Liver (tissue), 9 donors: ENCODE data around the gene IQCH. TPM values are rescaled to one million over a fixed set of nuclear protein-coding genes. Genes with fewer than 3 reads are reported as not detected.

Experiments used
- DNase-seq: peaks from one replicate; pipeline ENCODE4 v3.0.0-alpha.2; 2017; ENCODE audit warnings: low spot score
- H3K27ac ChIP-seq, 2 donors: one replicate each; pipeline ENCODE4 v1.7.0; 2013; ENCODE audit warnings: inconsistent platforms in 2 of 2, low read length in 2 of 2, control low read depth in 1 of 2, low read depth in 1 of 2, mild to moderate bottlenecking in 1 of 2
- H3K27me3 ChIP-seq, 4 donors: one replicate each; pipeline versions ENCODE4 v1.6.1 to v1.7.0; 2013; ENCODE audit warnings: low read length in 3 of 4, inconsistent platforms in 1 of 4, mild to moderate bottlenecking in 1 of 4, moderate library complexity in 1 of 4; ENCODE audit not compliant: control insufficient read depth in 4 of 4, insufficient read depth in 4 of 4
- H3K36me3 ChIP-seq, 4 donors: one replicate each; pipeline versions ENCODE4 v1.6.1 to v1.7.0; 2013; ENCODE audit warnings: low read length in 3 of 4, mild to moderate bottlenecking in 3 of 4, low read depth in 1 of 4, moderate library complexity in 1 of 4; ENCODE audit not compliant: control insufficient read depth in 4 of 4, insufficient read depth in 3 of 4
- H3K4me1 ChIP-seq, 4 donors: one replicate each; pipeline versions ENCODE4 v1.6.1 to v1.7.0; 2013; ENCODE audit warnings: low read length in 3 of 4, mild to moderate bottlenecking in 3 of 4, moderate library complexity in 1 of 4; ENCODE audit not compliant: control insufficient read depth in 4 of 4, insufficient read depth in 4 of 4
- H3K4me3 ChIP-seq, 3 donors: one replicate each; pipeline versions ENCODE4 v1.6.1 to v1.7.0; 2013; ENCODE audit warnings: low read length in 3 of 3, control low read depth in 1 of 3, low read depth in 1 of 3, mild to moderate bottlenecking in 1 of 3
- H3K9ac ChIP-seq, 2 donors: one replicate each; pipeline ENCODE4 v1.7.0; 2013; ENCODE audit warnings: low read length in 2 of 2, mild to moderate bottlenecking in 2 of 2, moderate library complexity in 2 of 2, control low read depth in 1 of 2, low read depth in 1 of 2
- H3K9me3 ChIP-seq, 4 donors: one replicate each; pipeline versions ENCODE4 v1.6.1 to v1.7.0; 2013; ENCODE audit warnings: low read length in 3 of 4; ENCODE audit not compliant: control insufficient read depth in 4 of 4
- ATF3 ChIP-seq: IDR thresholded peaks from 2 replicates; pipeline ENCODE4 v1.6.1; 2016; ENCODE audit warnings: antibody characterized with exemption
- EGR1 ChIP-seq, 2 donors: IDR thresholded peaks; 2 replicates each; pipeline ENCODE4 v1.6.1; 2016 to 2018; ENCODE audit warnings: antibody characterized with exemption in 2 of 2, low read depth in 2 of 2
- FOXA1 ChIP-seq: IDR thresholded peaks from 2 replicates; pipeline ENCODE4 v1.6.1; 2016; ENCODE audit warnings: antibody characterized with exemption
- FOXA2 ChIP-seq: IDR thresholded peaks from 2 replicates; pipeline ENCODE4 v1.6.1; 2016; ENCODE audit warnings: antibody characterized with exemption
- GABPA ChIP-seq, 2 donors: IDR thresholded peaks in 1 of 2; conservative IDR thresholded peaks in 1 of 2; 2 replicates each; pipeline ENCODE4 v1.6.1; 2016; ENCODE audit warnings: antibody characterized with exemption in 2 of 2, mild to moderate bottlenecking in 1 of 2, moderate library complexity in 1 of 2
- HNF4A ChIP-seq, 2 donors: conservative IDR thresholded peaks; 2 replicates each; pipeline ENCODE4 v1.6.1; 2016; ENCODE audit warnings: antibody characterized with exemption in 2 of 2, mild to moderate bottlenecking in 2 of 2
- HNF4G ChIP-seq: IDR thresholded peaks from 2 replicates; pipeline ENCODE4 v1.6.1; 2016; ENCODE audit warnings: antibody characterized with exemption
- JUND ChIP-seq, 2 donors: IDR thresholded peaks; 2 replicates each; pipeline ENCODE4 v1.6.1; 2016; ENCODE audit warnings: antibody characterized with exemption in 2 of 2
- NR2F2 ChIP-seq: IDR thresholded peaks from 2 replicates; pipeline ENCODE4 v1.6.1; 2016; ENCODE audit warnings: antibody characterized with exemption
- RAD21 ChIP-seq, 2 donors: IDR thresholded peaks; 2 replicates each; pipeline ENCODE4 v1.6.1; 2016; ENCODE audit warnings: antibody characterized with exemption in 2 of 2, mild to moderate bottlenecking in 2 of 2
- RXRA ChIP-seq, 2 donors: IDR thresholded peaks; 2 replicates each; pipeline ENCODE4 v1.6.1; 2017 to 2018; ENCODE audit warnings: antibody characterized with exemption in 2 of 2, mild to moderate bottlenecking in 1 of 2
- TAF1 ChIP-seq: conservative IDR thresholded peaks from 2 replicates; pipeline ENCODE4 v1.6.1; 2016; ENCODE audit warnings: antibody characterized with exemption, mild to moderate bottlenecking
- YY1 ChIP-seq: IDR thresholded peaks from 2 replicates; pipeline ENCODE4 v1.6.1; 2016; ENCODE audit warnings: antibody characterized with exemption, mild to moderate bottlenecking
- ZBTB33 ChIP-seq: IDR thresholded peaks from 2 replicates; pipeline ENCODE4 v1.6.1; 2016; ENCODE audit warnings: antibody characterized with exemption
- WGBS: extraction: QIAGEN DNeasy Blood & Tissue Kit; methylation state at CpG from one replicate; pipeline ENCODE4 v1.1.7; 2013; 5-methylcytosine and 5-hydroxymethylcytosine counted together
- polyA plus RNA-seq, 2 donors: library from polyadenylated mRNA; stranded (reverse) in 1 of 2; unstranded in 1 of 2; fragments of 200-250 nt in 1 of 2; fragments of >200 nt in 1 of 2; fragmentation: Nextera tagmentation in 1 of 2; extraction: Ambion mirVana in 1 of 2; gene quantifications; one replicate each; pipeline versions ENCODE4 v1.2.1 to v1.2.3, GENCODE V29; 2013 to 2015
- total RNA-seq, 2 donors: library from RNA; depleted of rRNA; stranded (reverse); fragments of >200 nt; gene quantifications; one replicate each; pipeline ENCODE4 v1.2.3, GENCODE V29; 2014
- TF ChIP-seq, protein P1 (sequence below): fragments of 150-350 bp; IDR thresholded peaks from 2 replicates; pipeline ENCODE4 v1.5.1; 2017; ENCODE audit warnings: improper control_type of control experiment, low read depth, low read length; ENCODE audit not compliant: missing input control
- TF ChIP-seq, protein P2 (sequence below): IDR thresholded peaks from 2 replicates; pipeline ENCODE4 v1.6.1; 2016; ENCODE audit warnings: antibody characterized with exemption
- donor health status: healthy.
- donor health status: healthy.
- donor health status: healthy.
- donor health status: healthy.
- donor health status: healthy.

Gene IQCH
- total and polyA plus RNA-seq, 4 donors: 0.23 to 1.6 (median 0.86) TPM

DNA sequence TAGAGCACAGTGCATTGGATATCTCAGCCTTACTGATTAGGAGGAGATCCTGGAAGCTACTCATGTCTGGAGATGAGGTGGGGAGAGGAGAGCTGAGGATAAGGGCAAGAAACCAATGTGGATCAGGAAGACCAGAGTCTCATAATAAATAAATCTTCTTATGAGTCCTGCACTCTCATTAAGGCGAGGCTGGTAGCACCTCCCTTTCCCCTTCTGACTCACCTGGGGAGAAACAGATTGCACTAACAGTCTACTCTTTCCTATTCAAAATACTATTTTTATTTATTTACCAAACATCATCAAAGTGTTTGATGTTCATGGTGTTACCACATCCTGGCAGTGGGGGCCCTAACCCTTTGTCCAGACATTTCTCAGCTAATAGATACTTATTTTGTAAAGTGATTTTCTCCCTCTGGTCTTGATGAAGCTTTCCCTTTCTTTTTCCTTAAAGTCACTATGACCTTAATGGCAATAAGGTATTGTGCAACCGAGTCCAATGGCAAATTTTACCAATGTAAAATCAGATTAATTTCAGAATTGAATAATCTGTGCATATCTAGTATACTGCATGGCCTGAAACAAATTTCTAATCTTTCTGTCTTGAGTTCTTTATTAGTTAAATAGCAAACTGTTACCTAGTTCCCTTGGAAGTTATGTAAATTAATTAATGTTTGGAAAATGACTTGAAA lies 81.1 kb downstream of the IQCH start:
- Histone ChIP-seq H3K9ac (no peak overlapping the region), H3K9me3 (no peaks in the 10 kb centered on the region), H3K27me3 (no peaks in the 10 kb centered on the region), H3K4me3 (no peak overlapping the region), H3K27ac (no peak overlapping the region), H3K36me3 (no peaks in the 10 kb centered on the region), H3K4me1 (no peaks in the 10 kb centered on the region)
- no peak for DNase-seq
- WGBS: 89% methylated on average over 2 of the region's 2 CpGs
- no peak for TF ChIP-seq ATF3
- no peak for TF ChIP-seq GABPA (IDR thresholded peaks at IDR 0.05 in 1 of 2, conservative IDR thresholded peaks at IDR 0.05 in 1 of 2)
- no peak for TF ChIP-seq HNF4G
- TF ChIP-seq HNF4A (conservative IDR thresholded peaks at IDR 0.05): no peak
- TF ChIP-seq FOXA1: no peak
- no peak for TF ChIP-seq ZBTB33
- no peak for TF ChIP-seq RXRA (IDR thresholded peaks at IDR 0.05)
- no peak for TF ChIP-seq EGR1 (IDR thresholded peaks at IDR 0.05; ENCODE audit: low read depth in 2 of 2)
- TF ChIP-seq YY1: no peak
- TF ChIP-seq JUND (IDR thresholded peaks at IDR 0.05): no peak
- TF ChIP-seq, protein P1, sequence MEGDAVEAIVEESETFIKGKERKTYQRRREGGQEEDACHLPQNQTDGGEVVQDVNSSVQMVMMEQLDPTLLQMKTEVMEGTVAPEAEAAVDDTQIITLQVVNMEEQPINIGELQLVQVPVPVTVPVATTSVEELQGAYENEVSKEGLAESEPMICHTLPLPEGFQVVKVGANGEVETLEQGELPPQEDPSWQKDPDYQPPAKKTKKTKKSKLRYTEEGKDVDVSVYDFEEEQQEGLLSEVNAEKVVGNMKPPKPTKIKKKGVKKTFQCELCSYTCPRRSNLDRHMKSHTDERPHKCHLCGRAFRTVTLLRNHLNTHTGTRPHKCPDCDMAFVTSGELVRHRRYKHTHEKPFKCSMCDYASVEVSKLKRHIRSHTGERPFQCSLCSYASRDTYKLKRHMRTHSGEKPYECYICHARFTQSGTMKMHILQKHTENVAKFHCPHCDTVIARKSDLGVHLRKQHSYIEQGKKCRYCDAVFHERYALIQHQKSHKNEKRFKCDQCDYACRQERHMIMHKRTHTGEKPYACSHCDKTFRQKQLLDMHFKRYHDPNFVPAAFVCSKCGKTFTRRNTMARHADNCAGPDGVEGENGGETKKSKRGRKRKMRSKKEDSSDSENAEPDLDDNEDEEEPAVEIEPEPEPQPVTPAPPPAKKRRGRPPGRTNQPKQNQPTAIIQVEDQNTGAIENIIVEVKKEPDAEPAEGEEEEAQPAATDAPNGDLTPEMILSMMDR: no peak
- TF ChIP-seq, protein P2, sequence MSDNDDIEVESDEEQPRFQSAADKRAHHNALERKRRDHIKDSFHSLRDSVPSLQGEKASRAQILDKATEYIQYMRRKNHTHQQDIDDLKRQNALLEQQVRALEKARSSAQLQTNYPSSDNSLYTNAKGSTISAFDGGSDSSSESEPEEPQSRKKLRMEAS: no peak
- no peak for TF ChIP-seq TAF1
- no peak for TF ChIP-seq NR2F2
- no peak for TF ChIP-seq RAD21 (IDR thresholded peaks at IDR 0.05)

GRCh38 chr15:67340630-67341029 lies 86.0 kb downstream of the IQCH start:
- H3K9me3 ChIP-seq: no peaks in the 10 kb centered on the region
- no peaks in the 10 kb centered on the region for H3K36me3 ChIP-seq
- no peak overlapping the region for H3K4me3 ChIP-seq
- H3K9ac ChIP-seq: no peak overlapping the region
- H3K4me1 ChIP-seq: peaks cover 0 to 10% (median 3%) of the 10 kb centered on the region in 4 donors
- H3K27ac ChIP-seq: no peak overlapping the region
- H3K27me3 ChIP-seq: no peaks in the 10 kb centered on the region
- no peak for TF ChIP-seq EGR1 (IDR thresholded peaks at IDR 0.05; ENCODE audit: low read depth in 2 of 2)
- no peak for TF ChIP-seq FOXA2
- TF ChIP-seq HNF4G: no peak
- no peak for TF ChIP-seq ZBTB33
- no peak for DNase-seq
- WGBS: 91% methylated on average over 4 of the region's 4 CpGs
